NCI-H2107 (cell line): ENCODE measurements around the gene FLT4.

ENCODE experiments used
- DNase-seq: peaks from one replicate; lab custom pipeline; 2025; lab: John Stamatoyannopoulos, UW

Gene FLT4

GRCh38 chr5:180591311-180591887, 58.0 kb downstream of the FLT4 start, which contains the start of gene SCGB3A1:
Gene SCGB3A1 (minus strand): TSS chr5:180591499. CDS start chr5:180591462, 37 bp downstream.
- no peak for DNase-seq

- no peak for DNase-seq
Measured at GRCh38 chr5:180590543-180591310, 58.7 kb downstream of the FLT4 start.

GRCh38 chr5:180589771-180590542, 59.4 kb downstream of the FLT4 start:
- no peak for DNase-seq

- DNase-seq, result no peak
Measured at GRCh38 chr5:180586870-180587269, 62.5 kb downstream of the FLT4 start.

- no peak for DNase-seq
Measured at GRCh38 chr5:180586204-180586603, 63.2 kb downstream of the FLT4 start.

- no peak for DNase-seq
Measured at GRCh38 chr5:180583738-180584137, 65.7 kb downstream of the FLT4 start.

- DNase-seq, result no peak
Measured at GRCh38 chr5:180580681-180581080, 68.7 kb downstream of the FLT4 start.

GRCh38 chr5:180575571-180575970, 73.8 kb downstream of the FLT4 start:
- DNase-seq, result no peak

GRCh38 chr5:180568914-180569313, 80.5 kb downstream of the FLT4 start:
- no peak for DNase-seq

GRCh38 chr5:180563994-180564393, 85.4 kb downstream of the FLT4 start:
- no peak for DNase-seq

- no peak for DNase-seq
Measured at GRCh38 chr5:180558232-180558631, 91.2 kb downstream of the FLT4 start.

GRCh38 chr5:180557217-180557809, 92.1 kb downstream of the FLT4 start:
- no peak for DNase-seq

GRCh38 chr5:180555168-180555921, 94.1 kb downstream of the FLT4 start:
- DNase-seq, result no peak

- DNase-seq, result no peak
Measured at GRCh38 chr5:180553530-180553929, 95.9 kb downstream of the FLT4 start.
